Parathyroid adenoma (tissue), 2 donors: ENCODE results near the gene PRUNE2.

ENCODE experiments used
- H2AFZ ChIP-seq: fragments of 300-600 bp; sonication (generic); one replicate; pipeline ENCODE4 v1.7.0; 2017; ENCODE audit warnings: antibody characterized with exemption, mild to moderate bottlenecking
- H3K27ac ChIP-seq: fragments of 300-600 bp; sonication (generic); one replicate; pipeline ENCODE4 v1.7.0; 2017
- H3K27me3 ChIP-seq: fragments of 300-600 bp; sonication (generic); one replicate; pipeline ENCODE4 v1.7.0; 2017; ENCODE audit warnings: low read length; ENCODE audit not compliant: control insufficient read depth, insufficient read depth
- H3K36me3 ChIP-seq: fragments of 300-600 bp; sonication (generic); one replicate; pipeline ENCODE4 v1.7.0; 2017; ENCODE audit warnings: low read length; ENCODE audit not compliant: control insufficient read depth, insufficient read depth
- H3K4me1 ChIP-seq: fragments of 300-600 bp; sonication (generic); one replicate; pipeline ENCODE4 v1.7.0; 2017; ENCODE audit warnings: control low read depth
- H3K4me2 ChIP-seq: fragments of 300-600 bp; sonication (generic); one replicate; pipeline ENCODE4 v1.7.0; 2017; ENCODE audit warnings: low read length
- H3K4me3 ChIP-seq: fragments of 300-600 bp; sonication (generic); one replicate; pipeline ENCODE4 v1.7.0; 2017; ENCODE audit warnings: low read depth, low read length
- H3K79me2 ChIP-seq: fragments of 300-600 bp; sonication (generic); one replicate; pipeline ENCODE4 v1.7.0; 2017; ENCODE audit warnings: control low read depth
- H3K9ac ChIP-seq: fragments of 300-600 bp; sonication (generic); one replicate; pipeline ENCODE4 v1.7.0; 2017; ENCODE audit warnings: mild to moderate bottlenecking
- H3K9me3 ChIP-seq: fragments of 300-600 bp; sonication (generic); one replicate; pipeline ENCODE4 v1.7.0; 2017; ENCODE audit warnings: low read length; ENCODE audit not compliant: control insufficient read depth
- TF ChIP-seq, protein P1 (sequence below): fragments of 300-600 bp; sonication (generic); IDR thresholded peaks from one replicate; pipeline ENCODE4 v1.7.0; 2017; ENCODE audit warnings: antibody characterized with exemption, mild to moderate bottlenecking
- donor health status: primary hyperparathyroidism.

Gene PRUNE2

DNA sequence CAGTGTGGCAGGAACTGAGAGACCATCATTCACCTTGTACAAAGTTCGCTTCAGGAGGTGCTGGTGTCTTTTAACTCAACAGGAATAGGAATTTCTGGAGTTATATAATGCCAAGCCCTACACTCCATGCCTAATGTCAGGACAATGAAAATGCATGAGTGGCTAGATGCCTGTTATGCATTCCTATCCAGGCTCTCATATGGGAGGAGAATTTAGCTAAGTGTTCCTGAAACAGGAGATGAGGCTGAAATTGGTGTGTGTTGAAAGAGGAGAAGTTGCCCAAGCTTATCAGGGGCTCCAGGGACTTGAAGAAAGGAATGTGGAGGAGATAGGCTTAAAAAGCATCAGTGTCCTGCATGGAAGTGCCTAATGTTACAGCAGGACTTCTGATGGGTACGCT is 26.8 kb upstream of the PRUNE2 start:
- TF ChIP-seq, protein P1, sequence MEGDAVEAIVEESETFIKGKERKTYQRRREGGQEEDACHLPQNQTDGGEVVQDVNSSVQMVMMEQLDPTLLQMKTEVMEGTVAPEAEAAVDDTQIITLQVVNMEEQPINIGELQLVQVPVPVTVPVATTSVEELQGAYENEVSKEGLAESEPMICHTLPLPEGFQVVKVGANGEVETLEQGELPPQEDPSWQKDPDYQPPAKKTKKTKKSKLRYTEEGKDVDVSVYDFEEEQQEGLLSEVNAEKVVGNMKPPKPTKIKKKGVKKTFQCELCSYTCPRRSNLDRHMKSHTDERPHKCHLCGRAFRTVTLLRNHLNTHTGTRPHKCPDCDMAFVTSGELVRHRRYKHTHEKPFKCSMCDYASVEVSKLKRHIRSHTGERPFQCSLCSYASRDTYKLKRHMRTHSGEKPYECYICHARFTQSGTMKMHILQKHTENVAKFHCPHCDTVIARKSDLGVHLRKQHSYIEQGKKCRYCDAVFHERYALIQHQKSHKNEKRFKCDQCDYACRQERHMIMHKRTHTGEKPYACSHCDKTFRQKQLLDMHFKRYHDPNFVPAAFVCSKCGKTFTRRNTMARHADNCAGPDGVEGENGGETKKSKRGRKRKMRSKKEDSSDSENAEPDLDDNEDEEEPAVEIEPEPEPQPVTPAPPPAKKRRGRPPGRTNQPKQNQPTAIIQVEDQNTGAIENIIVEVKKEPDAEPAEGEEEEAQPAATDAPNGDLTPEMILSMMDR = no peak

DNA sequence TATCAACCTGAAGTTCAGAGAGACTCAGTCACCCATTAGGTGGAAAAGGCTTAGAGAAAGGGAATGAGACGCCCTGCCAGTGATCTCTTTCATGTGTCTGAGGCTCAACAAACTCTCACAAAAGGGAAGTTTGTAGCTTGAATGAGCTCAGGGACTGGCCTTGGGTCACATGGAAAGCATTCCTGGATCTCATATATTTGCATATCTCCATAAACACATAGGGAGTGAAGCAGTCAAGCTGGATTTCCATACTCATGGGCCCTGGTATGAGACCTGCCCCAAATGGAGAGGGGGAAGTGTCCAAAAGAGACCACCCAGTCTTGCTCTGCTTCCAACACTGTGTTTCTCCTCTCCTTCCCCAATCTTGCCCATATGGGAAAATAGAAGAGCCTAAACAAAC is 26.4 kb upstream of the PRUNE2 start:
- Histone ChIP-seq H3K27ac (no peak overlapping the region), H3K27me3 (no peaks in the 10 kb centered on the region), H3K36me3 (no peaks in the 10 kb centered on the region), H3K9ac (no peak overlapping the region), H3K79me2 (no peaks in the 10 kb centered on the region), H3K4me3 (no peak overlapping the region), H3K4me1 (no peaks in the 10 kb centered on the region), H3K9me3 (no peaks in the 10 kb centered on the region), H2AFZ (no peak overlapping the region), H3K4me2 (no peak overlapping the region)
- TF ChIP-seq, protein P1 = no peak

More for the DNA sequence above, 26.8 kb upstream of the PRUNE2 start:
- H3K4me1 ChIP-seq = no peaks in the 10 kb centered on the region
- H3K4me3 ChIP-seq = no peak overlapping the region
- no peak overlapping the region for H3K27ac ChIP-seq
- H3K36me3 ChIP-seq = no peaks in the 10 kb centered on the region
- no peak overlapping the region for H3K9ac ChIP-seq
- no peaks in the 10 kb centered on the region for H3K79me2 ChIP-seq
- no peaks in the 10 kb centered on the region for H3K9me3 ChIP-seq
- H2AFZ ChIP-seq = no peak overlapping the region
- H3K4me2 ChIP-seq = no peak overlapping the region
- no peaks in the 10 kb centered on the region for H3K27me3 ChIP-seq

DNA sequence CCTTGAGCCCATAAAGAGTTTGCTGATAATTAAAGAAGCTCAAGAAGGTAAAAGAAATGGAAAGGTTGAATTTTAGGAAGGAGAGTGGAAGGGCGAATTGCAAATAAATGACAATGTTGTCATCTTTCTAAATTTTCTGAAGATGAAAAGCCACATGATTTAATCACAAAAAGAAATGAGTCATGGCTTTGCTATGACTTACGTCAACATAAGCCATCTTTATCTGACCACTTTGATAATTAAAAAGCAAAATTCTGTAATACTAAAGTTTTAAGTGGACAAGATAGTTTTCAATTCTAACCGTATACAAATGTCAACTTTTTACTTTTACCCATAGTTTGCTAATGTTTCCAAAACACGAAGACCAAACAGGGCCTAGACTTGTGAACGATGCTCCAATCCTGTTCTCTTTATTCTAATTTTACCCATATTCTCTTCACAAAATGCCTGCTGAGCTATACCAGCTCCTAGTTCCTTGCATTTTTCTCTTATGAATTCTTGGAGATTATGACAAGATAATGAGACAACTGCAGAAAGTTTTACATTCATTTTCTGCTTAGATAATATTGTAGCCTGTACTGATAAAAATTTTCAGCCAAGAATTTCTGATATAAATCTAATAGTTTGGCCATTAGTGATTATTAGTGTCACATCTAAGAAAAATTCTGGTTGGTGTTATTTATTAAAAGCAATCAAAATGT is 21.8 kb upstream of the PRUNE2 start:
- H3K9me3 ChIP-seq = no peaks in the 10 kb centered on the region
- TF ChIP-seq, protein P1 = no peak
- H3K4me3 ChIP-seq = no peak overlapping the region

DNA sequence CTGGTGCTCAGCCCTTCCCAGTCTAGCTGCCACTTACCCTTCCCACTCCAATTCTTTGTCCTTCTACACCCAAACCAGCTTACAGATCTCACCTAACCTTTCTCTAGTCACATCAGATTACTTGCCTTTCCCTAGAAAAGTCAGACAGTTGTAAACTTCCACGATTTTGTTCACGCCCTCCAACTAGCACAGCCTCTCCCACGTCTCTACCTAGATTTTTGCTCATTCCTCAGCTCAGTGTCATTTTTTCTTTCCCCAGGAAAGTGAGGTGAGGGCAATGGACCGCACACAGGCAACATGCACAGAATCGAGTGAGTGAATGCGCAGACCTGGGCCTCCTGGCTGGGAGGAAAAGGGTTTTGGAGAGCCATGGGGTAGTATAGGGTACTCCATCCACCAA is 20.9 kb upstream of the PRUNE2 start:
- Histone ChIP-seq H3K27me3 (no peaks in the 10 kb centered on the region), H3K4me3 (no peak overlapping the region), H3K36me3 (no peaks in the 10 kb centered on the region), H3K27ac (no peak overlapping the region), H2AFZ (no peak overlapping the region), H3K9me3 (no peaks in the 10 kb centered on the region), H3K9ac (no peak overlapping the region), H3K4me2 (no peak overlapping the region), H3K79me2 (no peaks in the 10 kb centered on the region), H3K4me1 (no peaks in the 10 kb centered on the region)
- TF ChIP-seq, protein P1 = no peak

More for the DNA sequence above, 21.8 kb upstream of the PRUNE2 start:
- Histone ChIP-seq H3K9ac (no peak overlapping the region), H3K79me2 (no peaks in the 10 kb centered on the region), H3K4me1 (no peaks in the 10 kb centered on the region), H3K27ac (no peak overlapping the region), H3K4me2 (no peak overlapping the region), H2AFZ (no peak overlapping the region), H3K36me3 (no peaks in the 10 kb centered on the region), H3K27me3 (no peaks in the 10 kb centered on the region)

DNA sequence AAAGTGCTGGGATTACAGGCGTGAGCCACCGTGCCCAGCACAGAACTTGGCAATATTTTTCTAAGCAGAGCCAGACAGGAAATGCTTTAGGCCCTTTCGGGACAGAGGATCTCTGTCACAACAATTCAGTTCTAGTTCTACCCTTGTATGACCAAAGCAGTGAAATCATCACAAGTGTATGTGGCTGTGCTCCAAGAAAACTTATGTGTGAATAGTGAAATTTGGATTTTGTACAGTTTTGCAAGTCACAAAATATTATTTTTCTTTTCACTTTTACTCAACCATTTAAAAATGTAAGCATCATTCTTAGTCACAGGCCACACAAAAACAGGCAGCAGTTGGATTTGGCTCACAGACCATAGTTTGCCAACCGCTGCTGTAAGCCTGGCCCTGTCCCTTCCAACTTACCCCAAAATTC is 20.4 kb upstream of the PRUNE2 start:
- no peaks in the 10 kb centered on the region for H3K4me1 ChIP-seq
- H3K79me2 ChIP-seq = no peaks in the 10 kb centered on the region
- no peak overlapping the region for H3K27ac ChIP-seq
- no peaks in the 10 kb centered on the region for H3K36me3 ChIP-seq
- H3K4me3 ChIP-seq = no peak overlapping the region
- H3K9me3 ChIP-seq = no peaks in the 10 kb centered on the region
- H3K4me2 ChIP-seq = no peak overlapping the region
- H2AFZ ChIP-seq = no peak overlapping the region
- no peaks in the 10 kb centered on the region for H3K27me3 ChIP-seq
- no peak overlapping the region for H3K9ac ChIP-seq
- TF ChIP-seq, protein P1 = no peak
